Activated CD4-positive, alpha-beta memory T cell treated with anti-CD3 and anti-CD28 coated beads, Interleukin-2, amount 10 ng/mL, durations not matched to agents 7 days and 5 days (primary cell): ENCODE data around the gene TMEM181. TPM values are rescaled to one million over a fixed set of nuclear protein-coding genes. Genes with fewer than 3 reads are reported as not detected.
"Not testable (repeated sequence)": the region's sequence is repeated elsewhere in the genome, so short reads cannot be mapped to it uniquely, and the experiment has no call there.

Source experiments
- CTCF ChIA-PET: fragments of 350-600 bp; sonication (Branson Sonifier 250); formaldehyde crosslinking; loops from one replicate; lab custom pipeline; 2021; ENCODE audit warnings: antibody characterized with exemption, inconsistent platforms; lab: Charles Lee
- POLR2A ChIA-PET: fragments of 350-600 bp; sonication (Branson Sonifier 250); formaldehyde crosslinking; loops from one replicate; lab custom pipeline; 2021; ENCODE audit warnings: antibody characterized with exemption; lab: Charles Lee
- DNase-seq: peaks from one replicate; pipeline ENCODE4 v3.0.0-alpha.2; 2020
- H3K27ac Mint-ChIP-seq: one replicate; pipeline ENCODE4 v1.8.0; 2021; ENCODE audit warnings: mild to moderate bottlenecking, mixed read lengths
- H3K27me3 Mint-ChIP-seq: one replicate; pipeline ENCODE4 v1.8.0; 2021; ENCODE audit warnings: mixed read lengths
- H3K36me3 Mint-ChIP-seq: one replicate; pipeline ENCODE4 v1.8.0; 2021; ENCODE audit warnings: low read depth, mixed read lengths
- H3K4me1 Mint-ChIP-seq: one replicate; pipeline ENCODE4 v1.8.0; 2021; ENCODE audit warnings: mixed read lengths
- H3K4me3 Mint-ChIP-seq: one replicate; pipeline ENCODE4 v1.8.0; 2021; ENCODE audit warnings: mild to moderate bottlenecking, mixed read lengths
- H3K9me3 Mint-ChIP-seq: one replicate; pipeline ENCODE4 v1.8.0; 2021; ENCODE audit warnings: mixed read lengths
- total RNA-seq, 2 experiments: library from RNA; stranded (reverse); gene quantifications; one replicate each; pipeline ENCODE4 v1.2.3, GENCODE V29; 2021

TMEM181 gene
- total RNA-seq, 2 experiments from 2014 or later: 20.2 to 20.5 TPM

DNA sequence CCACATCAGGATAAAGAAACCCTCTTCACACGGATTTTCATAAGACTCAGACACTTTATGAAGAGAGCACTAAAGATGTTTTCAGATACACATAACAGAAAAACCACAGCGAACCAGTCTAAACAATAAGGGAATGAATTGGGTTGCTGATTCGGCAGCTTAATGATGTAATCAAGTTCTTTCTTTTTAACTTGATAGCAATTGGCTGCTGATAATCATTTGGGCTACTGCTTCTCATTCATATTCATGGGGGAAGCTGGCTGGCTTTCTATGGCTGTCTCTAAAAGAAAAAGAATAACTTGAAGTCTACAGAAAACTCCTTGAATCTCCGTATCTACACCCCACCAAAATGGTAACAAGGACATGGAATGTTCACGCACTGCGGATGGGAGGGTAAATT is 20.0 kb upstream of the TMEM181 start:
- no peak overlapping the region for H3K27ac Mint-ChIP-seq
- no peaks in the 10 kb centered on the region for H3K9me3 Mint-ChIP-seq
- ChIA-PET CTCF (no interaction called here), POLR2A (interaction anchor here (0.9 kb wide), 1 partner anchor 20 kb away, joined by 3 read pairs; no protein-coding TSS in a partner anchor)
- H3K36me3 Mint-ChIP-seq: peaks cover 2% of the 10 kb centered on the region
- H3K4me1 Mint-ChIP-seq: peaks cover 14% of the 10 kb centered on the region
- no peak for DNase-seq
- no peak overlapping the region for H3K4me3 Mint-ChIP-seq
- peaks cover 37% of the 10 kb centered on the region for H3K27me3 Mint-ChIP-seq

DNA sequence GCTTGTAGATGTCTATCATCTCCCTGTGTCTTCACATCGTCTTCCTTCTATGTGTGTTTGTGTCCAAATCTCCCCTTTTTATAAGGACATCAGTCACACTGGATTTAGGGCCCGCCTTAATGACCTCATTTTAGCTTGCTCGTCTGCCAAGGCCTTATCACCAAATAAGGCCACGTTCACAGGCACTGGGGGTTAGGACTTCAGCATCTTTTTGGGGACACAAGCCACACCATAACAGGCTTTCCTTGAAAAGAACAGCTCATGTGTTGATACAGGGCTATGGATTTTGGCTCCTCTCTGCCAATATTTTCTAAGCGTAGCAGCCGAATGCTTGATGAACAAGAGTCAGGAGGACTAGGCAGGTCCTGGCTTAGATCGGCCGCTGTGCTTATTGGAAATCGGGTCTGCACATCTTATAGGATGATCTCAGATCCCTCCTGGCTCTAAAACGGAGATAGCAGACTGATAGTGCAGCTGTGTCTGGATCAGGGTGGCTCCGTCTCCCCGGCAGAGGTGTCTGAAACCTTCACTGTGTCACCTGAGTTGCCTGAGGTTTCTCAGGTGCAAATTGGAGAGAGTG is 16.2 kb upstream of the TMEM181 start:
- H3K36me3 Mint-ChIP-seq: no peaks in the 10 kb centered on the region
- no peaks in the 10 kb centered on the region for H3K9me3 Mint-ChIP-seq
- no peak for DNase-seq
- CTCF ChIA-PET: no interaction called here
- POLR2A ChIA-PET: no interaction called here
- no peak overlapping the region for H3K27ac Mint-ChIP-seq
- peaks cover 25% of the 10 kb centered on the region for H3K27me3 Mint-ChIP-seq
- no peak overlapping the region for H3K4me3 Mint-ChIP-seq
- H3K4me1 Mint-ChIP-seq: peaks cover 3% of the 10 kb centered on the region

DNA sequence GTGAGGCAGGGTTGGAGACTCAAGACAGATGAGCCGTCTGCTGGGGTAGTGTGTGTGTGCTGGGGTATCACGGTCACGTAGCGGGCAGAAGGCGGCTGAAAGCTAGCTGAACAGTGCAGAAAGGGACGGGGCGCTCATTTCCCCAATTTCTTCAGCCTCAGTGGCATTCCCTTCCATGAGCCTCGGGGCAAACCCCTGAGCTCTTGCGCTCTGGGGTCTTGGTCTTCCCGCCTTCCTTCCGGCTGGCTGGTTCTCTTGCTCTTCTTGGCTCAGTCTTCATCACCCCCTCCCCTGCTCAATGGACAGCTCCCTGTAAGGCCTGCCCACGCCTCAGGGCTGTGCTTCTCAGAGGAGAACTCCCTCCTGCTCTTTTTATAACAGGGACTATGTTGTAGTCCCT is 15.5 kb upstream of the TMEM181 start:
- H3K9me3 Mint-ChIP-seq: no peaks in the 10 kb centered on the region
- ChIA-PET POLR2A (no interaction called here), CTCF (no interaction called here)
- no peak for DNase-seq
- H3K27me3 Mint-ChIP-seq: peaks cover 21% of the 10 kb centered on the region
- no peaks in the 10 kb centered on the region for H3K36me3 Mint-ChIP-seq
- no peak overlapping the region for H3K4me3 Mint-ChIP-seq
- H3K4me1 Mint-ChIP-seq: peaks cover 2% of the 10 kb centered on the region
- no peak overlapping the region for H3K27ac Mint-ChIP-seq

DNA sequence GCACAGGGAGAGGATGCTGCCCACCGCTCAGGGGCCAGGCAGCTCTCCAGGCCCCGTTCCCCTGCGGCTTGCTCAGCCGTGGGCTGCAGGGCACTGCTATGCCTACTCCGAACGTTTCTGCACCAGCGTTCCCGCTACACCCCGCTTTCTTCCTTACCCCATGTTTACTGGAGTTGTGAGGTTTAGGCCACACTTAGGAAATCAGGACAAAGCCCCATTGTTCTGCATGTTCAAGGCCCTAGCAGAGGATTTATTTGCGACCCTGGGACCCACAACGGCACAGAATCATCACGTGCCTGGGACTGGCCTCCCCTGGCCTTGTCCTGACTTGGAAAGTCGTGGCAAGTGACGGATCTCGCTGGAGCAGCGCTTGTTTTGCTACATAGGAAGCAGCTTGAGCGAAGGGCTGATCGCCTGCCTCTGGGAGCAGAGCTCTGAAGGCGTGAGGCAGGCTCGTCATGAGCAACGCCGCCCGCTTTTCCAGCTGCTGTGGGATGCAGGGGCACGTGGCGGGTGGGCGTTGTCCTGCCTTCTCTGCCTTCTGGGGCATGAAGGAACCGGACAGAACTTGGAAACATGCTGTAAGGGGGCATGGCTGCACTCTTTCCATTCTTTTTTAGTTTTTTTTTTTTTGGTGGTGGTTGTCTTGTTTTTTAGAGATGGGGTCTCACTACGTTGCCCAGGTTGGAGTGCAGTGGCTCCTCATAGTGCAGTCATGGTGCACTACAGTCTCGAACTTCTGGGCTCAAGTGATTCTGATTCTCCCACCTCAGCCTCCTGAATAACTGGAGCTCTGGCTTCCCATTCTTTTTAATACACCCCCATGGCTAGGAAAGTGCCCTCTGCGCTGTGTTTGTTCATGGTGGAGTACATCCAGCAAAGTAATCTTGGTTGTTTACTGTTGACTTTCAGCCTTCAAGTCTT is 14.6 kb upstream of the TMEM181 start:
- Mint-ChIP-seq H3K4me3 (no peak overlapping the region), H3K36me3 (no peaks in the 10 kb centered on the region), H3K27ac (no peak overlapping the region), H3K4me1 (no peaks in the 10 kb centered on the region), H3K27me3 (peaks cover 14% of the 10 kb centered on the region), H3K9me3 (no peaks in the 10 kb centered on the region)
- ChIA-PET POLR2A (no interaction called here), CTCF (no interaction called here)
- no peak for DNase-seq

DNA sequence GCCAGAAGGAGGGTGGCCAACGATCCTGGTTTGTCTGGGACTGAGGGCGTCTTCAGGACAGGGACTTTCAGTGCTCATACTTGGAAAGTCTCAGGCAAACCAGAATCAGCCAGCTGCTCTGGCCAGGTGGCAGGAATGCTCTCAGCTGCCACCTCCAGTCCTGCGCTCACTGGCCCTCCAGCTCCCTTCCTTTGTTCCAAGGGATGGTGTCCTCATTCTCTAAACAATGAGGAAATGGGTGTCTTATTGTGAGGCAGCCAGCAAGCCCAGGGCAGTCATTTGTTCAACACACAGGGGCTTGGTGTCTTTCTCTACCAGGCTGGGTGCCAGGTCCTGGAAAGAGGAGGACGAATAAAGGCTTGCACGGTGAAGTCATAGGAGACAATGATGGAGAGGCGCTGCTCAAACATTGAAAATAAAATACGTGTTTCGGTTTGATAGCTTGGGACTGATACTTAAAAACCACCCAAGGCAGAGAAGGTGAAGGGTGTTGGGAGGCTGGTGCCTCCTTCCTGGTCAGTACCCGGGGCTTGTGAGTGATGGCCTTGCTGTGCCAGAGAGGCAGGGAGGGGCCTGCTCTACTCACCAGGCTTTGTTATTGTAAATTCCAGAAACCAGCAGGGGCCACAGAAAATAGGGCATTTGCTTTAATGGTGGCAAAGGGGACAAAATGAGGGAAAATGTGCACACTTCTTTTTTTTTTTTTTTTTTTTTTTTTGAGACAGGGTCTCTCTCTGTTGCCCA is 11.3 kb upstream of the TMEM181 start:
- POLR2A ChIA-PET: interaction anchor here (0.5 kb wide), 1 partner anchor 44 kb away, joined by 3 read pairs; no protein-coding TSS in a partner anchor
- H3K36me3 Mint-ChIP-seq: no peaks in the 10 kb centered on the region
- peaks cover 14% of the 10 kb centered on the region for H3K27me3 Mint-ChIP-seq
- no peak overlapping the region for H3K4me3 Mint-ChIP-seq
- no peak overlapping the region for H3K27ac Mint-ChIP-seq
- CTCF ChIA-PET: no interaction called here
- peaks cover 1% of the 10 kb centered on the region for H3K4me1 Mint-ChIP-seq
- H3K9me3 Mint-ChIP-seq: no peaks in the 10 kb centered on the region
- DNase-seq: no peak

DNA sequence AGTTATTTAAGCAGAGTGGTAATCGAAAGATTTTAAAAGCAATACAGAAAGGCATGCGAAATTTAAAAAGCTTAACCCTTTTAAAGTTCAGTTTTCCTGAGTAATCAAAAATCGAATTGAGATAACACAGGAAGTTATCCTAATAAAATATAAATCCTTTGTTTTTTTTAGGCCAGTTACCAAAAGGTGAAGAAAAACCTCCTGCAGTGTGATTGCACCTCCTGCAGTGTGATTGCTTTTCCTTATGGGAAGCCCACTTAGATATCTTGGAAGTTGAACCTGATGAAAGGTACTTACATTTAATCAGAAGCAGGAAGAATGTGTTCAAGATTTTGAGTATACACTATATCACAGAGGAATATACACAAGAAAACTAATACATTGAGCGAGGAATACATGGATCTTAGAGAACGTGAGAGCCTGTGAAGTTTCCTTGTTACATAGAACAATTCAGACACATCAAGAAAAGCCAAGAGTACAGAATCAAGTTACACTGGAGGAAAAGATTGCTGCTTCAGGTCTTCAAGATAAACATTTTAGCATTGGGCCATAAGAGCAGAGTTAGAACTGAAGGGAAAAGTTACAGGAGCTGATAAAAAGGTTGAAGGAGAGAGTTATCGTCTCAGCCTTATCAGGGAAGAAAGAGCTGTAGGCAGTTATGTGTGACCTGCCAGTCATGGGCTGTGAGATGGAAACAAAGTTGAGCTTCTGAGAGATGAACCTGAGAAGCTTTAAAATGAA is 7.7 kb upstream of the TMEM181 start:
- CTCF ChIA-PET: interaction anchor here (0.7 to 1.4 kb wide), 4 partner anchors 33 to 338 kb away, joined by 3 to 4 read pairs (median 3); no protein-coding TSS in a partner anchor
- H3K4me3 Mint-ChIP-seq: no peak overlapping the region
- POLR2A ChIA-PET: interaction anchor here (1.5 kb wide), 1 partner anchor 16 kb away, joined by 5 read pairs; no protein-coding TSS in a partner anchor
- H3K27me3 Mint-ChIP-seq: peaks cover 14% of the 10 kb centered on the region
- no peak for DNase-seq
- H3K36me3 Mint-ChIP-seq: no peaks in the 10 kb centered on the region
- H3K27ac Mint-ChIP-seq: no peak overlapping the region
- no peaks in the 10 kb centered on the region for H3K9me3 Mint-ChIP-seq
- peaks cover 11% of the 10 kb centered on the region for H3K4me1 Mint-ChIP-seq

DNA sequence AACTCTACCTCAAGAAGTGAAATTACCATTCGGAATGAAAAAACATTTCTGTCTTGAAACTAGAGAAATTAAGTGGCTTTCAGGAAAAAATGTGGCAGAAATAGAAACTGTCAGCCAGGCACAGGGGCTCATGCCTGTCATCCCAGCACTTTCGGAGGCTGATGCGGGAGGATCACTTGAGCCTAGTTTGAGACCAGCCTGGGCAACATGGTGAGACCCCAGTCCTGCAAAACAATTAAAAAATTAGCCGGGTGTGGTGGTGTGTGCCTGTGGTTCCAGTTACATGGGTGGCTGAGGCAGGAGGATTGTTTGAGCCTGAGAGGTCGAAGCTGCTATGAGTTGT is 7.1 kb upstream of the TMEM181 start:
- Mint-ChIP-seq H3K4me3 (no peak overlapping the region), H3K27me3 (peaks cover 14% of the 10 kb centered on the region), H3K9me3 (no peaks in the 10 kb centered on the region), H3K4me1 (peaks cover 11% of the 10 kb centered on the region), H3K27ac (no peak overlapping the region), H3K36me3 (no peaks in the 10 kb centered on the region)
- no peak for DNase-seq
- CTCF ChIA-PET: interaction anchor here (0.7 to 1.0 kb wide), 3 partner anchors 51 to 332 kb away, joined by 3 to 4 read pairs (median 4); no protein-coding TSS in a partner anchor
- POLR2A ChIA-PET: interaction anchor here (0.7 to 1.5 kb wide), 2 partner anchors 15 to 227 kb away, joined by 3 to 5 read pairs; no protein-coding TSS in a partner anchor

DNA sequence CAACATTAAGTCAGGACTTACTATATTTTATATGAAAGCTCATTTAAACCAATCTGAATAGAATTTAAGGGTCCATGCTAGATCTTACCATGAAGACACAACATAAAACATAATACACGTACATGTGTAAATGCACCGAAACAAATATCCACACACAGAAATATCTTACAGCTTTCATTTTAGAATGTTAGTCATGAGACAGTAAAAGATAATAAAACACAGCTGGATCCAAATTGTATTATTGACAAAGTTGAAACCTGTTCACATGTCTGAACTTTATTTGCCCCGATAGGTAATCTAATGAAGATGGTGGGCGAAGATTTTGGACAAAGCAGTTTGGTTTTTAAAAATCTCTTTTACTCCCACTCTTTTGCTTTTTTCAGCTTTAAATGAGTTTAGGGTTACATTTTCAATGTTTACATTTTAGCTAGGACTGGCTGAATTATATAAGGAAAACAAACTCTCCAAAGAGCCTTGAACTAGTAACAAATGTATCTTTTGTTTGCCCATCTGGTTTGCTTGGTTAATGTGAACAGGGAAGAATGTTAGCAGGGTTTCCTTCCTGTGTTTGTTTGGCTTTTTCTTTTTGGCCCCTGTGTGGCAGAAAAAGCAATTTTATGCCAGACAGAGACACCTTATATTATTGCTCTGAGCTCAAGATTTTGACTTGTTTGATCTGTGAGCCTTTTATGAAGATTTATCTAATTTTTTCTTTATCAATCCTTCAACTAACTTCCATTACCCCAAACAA is 5.1 kb upstream of the TMEM181 start:
- ChIA-PET POLR2A (interaction anchor here (0.6 kb wide), 1 partner anchor 379 kb away, joined by 4 read pairs; no protein-coding TSS in a partner anchor), CTCF (interaction anchor here (0.6 to 1.2 kb wide), 4 partner anchors 27 to 340 kb away, joined by 3 to 4 read pairs (median 3); no protein-coding TSS in a partner anchor)
- no peaks in the 10 kb centered on the region for H3K36me3 Mint-ChIP-seq
- no peaks in the 10 kb centered on the region for H3K9me3 Mint-ChIP-seq
- H3K27me3 Mint-ChIP-seq: peaks cover 8% of the 10 kb centered on the region
- H3K4me1 Mint-ChIP-seq: peaks cover 19% of the 10 kb centered on the region
- no peak overlapping the region for H3K4me3 Mint-ChIP-seq
- DNase-seq: no peak
- H3K27ac Mint-ChIP-seq: no peak overlapping the region

DNA sequence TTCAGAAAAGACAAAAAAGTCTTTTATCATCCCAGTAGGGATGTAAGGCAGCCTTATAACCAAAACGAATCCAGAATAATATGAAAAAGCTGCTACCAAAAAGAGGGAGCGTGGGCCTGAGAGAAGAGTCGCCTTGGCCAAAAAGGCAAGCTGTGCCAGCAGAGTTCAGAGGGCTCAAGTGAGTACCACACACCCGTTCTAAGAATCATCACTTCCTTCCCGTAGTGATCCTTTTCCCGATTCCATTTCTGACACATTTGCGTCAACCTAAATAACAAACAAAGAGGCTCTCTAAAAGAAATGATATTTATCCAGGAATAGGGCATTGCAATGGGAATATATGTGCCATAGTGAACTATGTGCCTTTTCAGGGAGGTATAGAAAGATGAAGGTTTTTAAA is 3.8 kb upstream of the TMEM181 start:
- POLR2A ChIA-PET: no interaction called here

DNA sequence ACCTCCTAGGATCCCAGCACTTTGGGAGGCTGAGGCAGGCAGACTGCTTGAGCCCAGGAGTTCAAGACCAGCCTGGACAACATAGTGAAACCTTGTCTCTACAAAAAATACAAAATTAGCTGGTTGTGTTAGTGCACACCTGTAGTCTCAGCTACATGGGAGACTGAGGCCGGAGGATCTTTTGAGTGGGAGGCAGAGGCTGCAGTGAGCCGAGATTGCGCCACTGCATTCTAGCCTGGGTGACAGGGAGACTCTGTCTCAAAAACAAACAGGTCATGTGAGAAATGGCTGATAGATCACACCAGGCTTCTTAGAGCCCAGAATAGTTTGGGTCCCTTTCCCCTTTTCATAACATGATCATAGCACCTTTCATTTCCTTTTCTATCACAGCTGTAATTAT is 2.8 kb upstream of the TMEM181 start:
- DNase-seq, H3K27ac Mint-ChIP-seq, H3K4me3 Mint-ChIP-seq, H3K27me3 Mint-ChIP-seq, H3K9me3 Mint-ChIP-seq: not testable (repeated sequence)
- POLR2A ChIA-PET: interaction anchor here (1.2 to 3.4 kb wide), 2 partner anchors 11 to 88 kb away, joined by 3 to 35 read pairs; partner anchors contain the start of gene DYNLT1
- peaks cover 33% of the 10 kb centered on the region for H3K4me1 Mint-ChIP-seq
- H3K36me3 Mint-ChIP-seq: peaks cover 13% of the 10 kb centered on the region
- CTCF ChIA-PET: interaction anchor here (0.5 to 1.3 kb wide), 2 partner anchors 11 to 19 kb away, joined by 3 to 6 read pairs; no protein-coding TSS in a partner anchor

More for the DNA sequence above, 3.8 kb upstream of the TMEM181 start:
- Mint-ChIP-seq H3K4me1 (peaks cover 23% of the 10 kb centered on the region), H3K27me3 (peaks cover 8% of the 10 kb centered on the region), H3K36me3 (peaks cover 5% of the 10 kb centered on the region), H3K9me3 (no peaks in the 10 kb centered on the region), H3K27ac (no peak overlapping the region), H3K4me3 (no peak overlapping the region)
- CTCF ChIA-PET: no interaction called here
- no peak for DNase-seq

DNA sequence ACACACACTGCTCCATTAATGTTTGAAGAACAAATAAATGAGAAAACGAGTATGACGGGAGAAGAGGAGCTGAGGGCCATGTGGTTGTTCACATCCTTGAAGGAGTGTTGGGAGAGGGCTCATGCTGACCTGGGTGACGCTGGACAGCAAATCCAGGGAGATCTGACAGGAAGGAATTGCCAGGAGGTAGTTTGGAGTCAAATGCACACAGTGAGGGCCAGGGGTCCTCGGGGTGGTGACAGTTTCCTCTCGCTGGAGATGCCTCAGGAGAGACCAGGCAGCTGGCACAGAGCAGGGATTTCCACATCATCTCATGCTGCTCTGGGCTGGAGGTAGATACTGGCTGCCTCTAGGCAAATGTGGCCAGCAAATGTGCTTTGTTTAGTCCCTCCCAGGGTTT is 2.0 kb upstream of the TMEM181 start:
- POLR2A ChIA-PET: interaction anchor here (0.7 to 3.4 kb wide), 5 partner anchors 10 to 87 kb away, joined by 3 to 35 read pairs (median 3); partner anchors contain the start of gene DYNLT1
- H3K4me3 Mint-ChIP-seq: no peak overlapping the region
- no peaks in the 10 kb centered on the region for H3K9me3 Mint-ChIP-seq
- no peak overlapping the region for H3K27ac Mint-ChIP-seq
- DNase-seq: no peak
- peaks cover 20% of the 10 kb centered on the region for H3K36me3 Mint-ChIP-seq
- CTCF ChIA-PET: interaction anchor here (0.5 to 2.3 kb wide), 4 partner anchors 10 to 344 kb away, joined by 3 to 8 read pairs (median 6); no protein-coding TSS in a partner anchor
- H3K4me1 Mint-ChIP-seq: peaks cover 40% of the 10 kb centered on the region
- H3K27me3 Mint-ChIP-seq: peaks cover 5% of the 10 kb centered on the region
